Measurements from ENCODE around the gene VAV2. TPM values are rescaled to one million over a fixed set of nuclear protein-coding genes. Genes with fewer than 3 reads are reported as not detected.

VAV2 gene
- total RNA-seq, 3 donors from 2014 or later (not counting 1 experiment from before 2014, with no cell fraction given) = 3.9 to 5.1 (median 4.8) TPM

- H3K27ac ChIP-seq (ENCODE audit: low read length) = no peak overlapping the region
- H3K4me3 ChIP-seq (ENCODE audit: low read length) = no peak overlapping the region
- no peaks in the 10 kb centered on the region for H3K27me3 ChIP-seq (ENCODE audit: control insufficient read depth, insufficient read depth, low read length)
- Mint-ChIP-seq H3K27me3 (ENCODE audit: low read depth in 2 of 2) (peaks cover 7 to 12% of the 10 kb centered on the region in 2 donors), H3K4me3 (no peak overlapping the region), H3K9me3 (no peaks in the 10 kb centered on the region), H3K27ac (no peak overlapping the region), H3K36me3 (no peaks in the 10 kb centered on the region), H3K4me1 (peaks cover 8 to 10% of the 10 kb centered on the region in 2 donors)
- no peaks in the 10 kb centered on the region for H3K36me3 ChIP-seq (ENCODE audit: control insufficient read depth, insufficient read depth, low read length)
- TF ChIP-seq CTCF (IDR thresholded peaks at IDR 0.05) = no peak
- no peak for ATAC-seq
- H3K9me3 ChIP-seq (ENCODE audit: control insufficient read depth, insufficient read depth, low read length) = no peaks in the 10 kb centered on the region
- H3K4me1 ChIP-seq (ENCODE audit: control insufficient read depth, insufficient read depth, low read length) = no peaks in the 10 kb centered on the region
- DNase-seq = no peak
- intact Hi-C loops (cut with micrococcal nuclease) = no loop called here
- WGBS (ENCODE audit: insufficient coverage) = 92% methylated on average over 9 of the region's 9 CpGs
Observed at GRCh38 chr9:133873009-133873408, 119.1 kb downstream of the VAV2 start.

GRCh38 chr9:133870598-133871595, 121.2 kb downstream of the VAV2 start:
- Mint-ChIP-seq H3K27me3 (ENCODE audit: low read depth in 2 of 2) (peaks cover 7 to 12% of the 10 kb centered on the region in 2 donors), H3K9me3 (no peaks in the 10 kb centered on the region), H3K27ac (no peak overlapping the region), H3K36me3 (no peaks in the 10 kb centered on the region), H3K4me1 (peaks cover 8 to 10% of the 10 kb centered on the region in 2 donors), H3K4me3 (no peak overlapping the region)
- DNase-seq = no peak
- H3K27me3 ChIP-seq (ENCODE audit: control insufficient read depth, insufficient read depth, low read length) = no peaks in the 10 kb centered on the region
- no peak for TF ChIP-seq CTCF (IDR thresholded peaks at IDR 0.05)
- no peaks in the 10 kb centered on the region for H3K4me1 ChIP-seq (ENCODE audit: control insufficient read depth, insufficient read depth, low read length)
- no peaks in the 10 kb centered on the region for H3K36me3 ChIP-seq (ENCODE audit: control insufficient read depth, insufficient read depth, low read length)
- intact Hi-C loops (cut with micrococcal nuclease) = no loop called here
- ATAC-seq = no peak
- no peak overlapping the region for H3K27ac ChIP-seq (ENCODE audit: low read length)
- no peak overlapping the region for H3K4me3 ChIP-seq (ENCODE audit: low read length)
- WGBS (ENCODE audit: insufficient coverage) = 92% methylated on average over 12 of the region's 12 CpGs
- no peaks in the 10 kb centered on the region for H3K9me3 ChIP-seq (ENCODE audit: control insufficient read depth, insufficient read depth, low read length)

- Histone ChIP-seq H3K4me3 (ENCODE audit: low read length) (no peak overlapping the region), H3K36me3 (ENCODE audit: control insufficient read depth, insufficient read depth, low read length) (no peaks in the 10 kb centered on the region), H3K4me1 (ENCODE audit: control insufficient read depth, insufficient read depth, low read length) (no peaks in the 10 kb centered on the region), H3K9me3 (ENCODE audit: control insufficient read depth, insufficient read depth, low read length) (no peaks in the 10 kb centered on the region), H3K27ac (ENCODE audit: low read length) (no peak overlapping the region), H3K27me3 (ENCODE audit: control insufficient read depth, insufficient read depth, low read length) (no peaks in the 10 kb centered on the region)
- no peak for TF ChIP-seq CTCF (IDR thresholded peaks at IDR 0.05)
- no peak overlapping the region for H3K27ac Mint-ChIP-seq
- WGBS (ENCODE audit: insufficient coverage) = 12% methylated on average over 19 of the region's 19 CpGs
- H3K4me3 Mint-ChIP-seq = no peak overlapping the region
- no peaks in the 10 kb centered on the region for H3K36me3 Mint-ChIP-seq
- peaks cover 7 to 12% of the 10 kb centered on the region in 2 donors for H3K27me3 Mint-ChIP-seq (ENCODE audit: low read depth in 2 of 2)
- DNase-seq = peak in 1 of 2 donors; percentile 15
- H3K4me1 Mint-ChIP-seq = peaks cover 8 to 10% of the 10 kb centered on the region in 2 donors
- ATAC-seq = no peak
- intact Hi-C loops (cut with micrococcal nuclease) = no loop called here
- H3K9me3 Mint-ChIP-seq = peaks cover 2 to 5% of the 10 kb centered on the region in 2 donors
Observed at GRCh38 chr9:133869674-133870405, 122.3 kb downstream of the VAV2 start.
